ENCODE measurements around the gene CSNK1D.

Gene CSNK1D

GRCh38 chr17:82310877-82311276, 37.4 kb upstream of the CSNK1D start:
- DNase-seq (ENCODE audit: low read depth), result no peak

GRCh38 chr17:82309656-82310570, 36.4 kb upstream of the CSNK1D start:
- DNase-seq (ENCODE audit: low read depth), result no peak

- DNase-seq (ENCODE audit: low read depth), result no peak
Observed at GRCh38 chr17:82305727-82306300, 32.3 kb upstream of the CSNK1D start.

GRCh38 chr17:82304826-82305726, 31.6 kb upstream of the CSNK1D start:
- DNase-seq (ENCODE audit: low read depth), result no peak

DNA sequence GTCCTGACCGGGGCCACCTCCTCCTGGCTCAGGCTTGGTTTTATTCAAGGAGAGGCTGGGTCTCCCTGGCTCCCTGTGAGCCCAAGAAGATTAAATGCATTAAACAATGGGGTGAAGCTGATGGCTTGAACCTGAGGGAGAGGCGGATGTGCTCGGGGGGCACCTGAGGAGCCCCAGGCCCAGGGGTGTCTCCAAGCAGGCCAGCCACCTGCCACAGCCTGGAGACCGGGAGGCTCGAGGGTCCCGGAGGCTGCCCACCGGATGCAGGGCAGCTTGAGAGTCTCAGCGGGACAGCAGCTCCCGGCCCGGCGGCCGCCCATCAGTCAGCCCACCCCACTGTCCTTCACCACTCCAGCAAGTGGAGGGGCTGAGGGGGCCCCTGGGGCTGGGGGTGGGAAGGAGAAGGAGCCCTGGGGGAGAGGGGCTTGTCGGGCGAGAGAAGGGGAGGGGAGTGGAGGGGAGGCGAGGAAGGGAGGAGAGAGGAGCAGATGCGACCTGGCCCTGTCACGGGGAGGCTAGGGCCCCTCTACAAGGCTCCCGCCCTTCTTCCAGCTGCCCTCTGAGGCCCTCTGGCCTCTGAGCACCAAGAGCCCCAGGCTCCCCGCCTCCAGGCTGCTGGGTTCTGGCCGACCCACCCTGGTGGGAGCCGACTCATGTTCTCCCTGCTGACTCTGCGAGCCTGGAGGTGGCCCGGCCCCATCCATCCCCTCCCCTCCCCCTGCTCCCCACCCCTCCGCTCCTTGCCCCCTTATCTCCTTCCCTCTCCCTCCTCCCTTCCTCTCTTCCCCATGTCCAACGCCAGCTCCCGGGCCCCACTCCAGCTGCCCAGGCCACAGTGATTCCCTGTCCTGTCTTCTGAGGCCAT, 30.7 kb upstream of the CSNK1D start:
- DNase-seq (ENCODE audit: low read depth), result no peak

DNA sequence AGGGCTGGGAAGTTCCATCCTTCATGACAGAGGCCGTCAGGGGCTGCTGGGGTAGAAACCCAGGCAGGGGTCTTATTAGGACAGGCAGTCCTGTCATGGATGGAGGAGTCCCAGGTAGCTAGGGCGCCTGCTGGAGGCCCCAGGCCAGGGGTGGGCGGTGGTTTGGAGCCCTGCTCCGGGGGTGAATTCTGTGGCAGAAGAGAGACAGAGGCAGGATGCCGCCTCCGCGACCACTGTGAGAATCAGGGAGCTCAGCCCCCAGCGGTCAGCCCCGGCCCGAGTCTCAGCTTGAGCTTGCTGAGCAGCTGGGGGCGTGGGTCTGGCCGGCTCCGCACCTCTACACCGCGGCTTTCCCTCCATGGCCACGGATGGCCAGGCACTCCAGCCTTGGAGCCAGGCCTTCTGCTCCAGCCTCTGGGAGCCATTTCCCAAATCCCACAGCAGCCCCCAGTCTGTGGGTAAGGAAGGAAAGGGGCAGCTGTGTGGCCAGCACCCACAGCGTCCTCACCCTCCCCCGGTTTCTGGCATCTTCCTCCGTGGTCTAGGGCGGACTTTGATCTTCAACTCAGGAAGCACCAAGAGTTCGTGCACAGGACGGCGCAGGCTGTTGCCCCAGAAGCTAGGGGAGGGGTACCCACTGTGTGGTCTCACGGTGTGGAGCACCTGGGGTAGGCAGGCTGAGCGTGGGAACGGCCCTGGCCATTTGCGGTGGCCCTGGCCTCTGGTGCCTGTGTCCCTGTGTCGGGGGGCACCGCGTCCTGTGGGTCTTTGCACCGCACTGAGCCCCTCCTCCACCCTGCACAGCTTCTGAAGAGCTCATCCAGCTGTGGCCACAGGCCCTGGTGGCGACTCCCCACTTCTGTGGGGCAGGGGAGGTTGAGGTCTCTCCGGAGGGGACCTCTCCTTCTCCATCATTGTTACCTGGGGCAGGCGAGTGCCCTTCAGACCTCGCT, 29.8 kb upstream of the CSNK1D start:
- DNase-seq (ENCODE audit: low read depth), result no peak

- DNase-seq (ENCODE audit: low read depth), result no peak
Observed at GRCh38 chr17:82302568-82302963, 29.1 kb upstream of the CSNK1D start.

- no peak for DNase-seq (ENCODE audit: low read depth)
Observed at GRCh38 chr17:82301916-82302567, 28.5 kb upstream of the CSNK1D start.

DNA sequence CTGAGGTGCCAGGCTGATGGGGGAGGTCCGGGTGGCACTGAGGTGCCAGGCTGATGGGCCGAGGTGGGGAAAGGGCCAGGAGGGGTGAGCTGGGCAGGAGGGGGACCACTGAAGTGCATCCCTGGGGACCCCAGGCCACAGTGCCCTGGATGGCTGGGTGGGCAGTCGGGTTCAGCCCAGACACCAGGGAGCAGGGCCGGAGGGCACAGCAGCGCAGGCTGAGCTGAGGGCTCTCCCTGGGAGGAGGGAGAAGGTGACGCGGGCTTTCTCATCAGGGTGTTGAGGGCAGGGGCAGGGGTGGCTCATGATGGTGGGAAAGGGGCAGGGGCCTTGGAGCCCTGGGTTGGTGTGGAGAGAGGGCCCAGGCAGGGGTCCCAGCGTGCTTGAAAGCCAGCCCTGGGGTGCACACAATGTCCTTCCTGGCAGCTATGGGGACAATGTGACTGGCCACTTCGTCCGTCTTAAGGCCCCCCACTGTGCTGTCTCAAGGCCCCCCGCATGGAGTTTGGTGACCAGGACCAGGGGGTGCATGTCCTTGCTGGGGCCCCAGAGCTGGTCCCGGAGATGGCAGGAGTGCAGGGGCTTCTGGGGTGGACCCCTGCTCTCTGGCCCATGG, 27.9 kb upstream of the CSNK1D start:
- no peak for DNase-seq (ENCODE audit: low read depth)

- DNase-seq (ENCODE audit: low read depth), result no peak
Observed at GRCh38 chr17:82300707-82301270, 27.3 kb upstream of the CSNK1D start.

GRCh38 chr17:82300228-82300627, 26.7 kb upstream of the CSNK1D start:
- DNase-seq (ENCODE audit: low read depth), result no peak

DNA sequence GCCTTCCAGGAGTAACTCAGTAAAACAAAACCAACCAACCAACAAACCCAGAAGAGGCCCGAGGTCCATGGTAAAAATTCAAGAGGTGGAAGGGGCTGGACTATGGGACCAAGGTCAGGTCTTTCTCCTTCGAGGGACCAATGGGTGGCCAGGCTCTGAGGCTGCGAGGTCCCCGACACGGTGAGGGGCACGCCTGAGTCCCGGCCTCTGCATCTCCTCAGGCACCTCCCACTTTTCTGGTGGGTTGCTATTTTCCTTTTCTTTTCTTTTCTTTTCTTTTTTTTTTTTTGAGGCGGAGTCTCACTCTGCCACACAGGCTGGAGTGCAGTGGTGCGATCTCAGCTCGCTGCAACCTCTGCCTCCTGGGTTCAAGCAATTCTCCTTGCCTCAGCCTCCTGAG, 26.0 kb upstream of the CSNK1D start:
- no peak for DNase-seq (ENCODE audit: low read depth)

DNA sequence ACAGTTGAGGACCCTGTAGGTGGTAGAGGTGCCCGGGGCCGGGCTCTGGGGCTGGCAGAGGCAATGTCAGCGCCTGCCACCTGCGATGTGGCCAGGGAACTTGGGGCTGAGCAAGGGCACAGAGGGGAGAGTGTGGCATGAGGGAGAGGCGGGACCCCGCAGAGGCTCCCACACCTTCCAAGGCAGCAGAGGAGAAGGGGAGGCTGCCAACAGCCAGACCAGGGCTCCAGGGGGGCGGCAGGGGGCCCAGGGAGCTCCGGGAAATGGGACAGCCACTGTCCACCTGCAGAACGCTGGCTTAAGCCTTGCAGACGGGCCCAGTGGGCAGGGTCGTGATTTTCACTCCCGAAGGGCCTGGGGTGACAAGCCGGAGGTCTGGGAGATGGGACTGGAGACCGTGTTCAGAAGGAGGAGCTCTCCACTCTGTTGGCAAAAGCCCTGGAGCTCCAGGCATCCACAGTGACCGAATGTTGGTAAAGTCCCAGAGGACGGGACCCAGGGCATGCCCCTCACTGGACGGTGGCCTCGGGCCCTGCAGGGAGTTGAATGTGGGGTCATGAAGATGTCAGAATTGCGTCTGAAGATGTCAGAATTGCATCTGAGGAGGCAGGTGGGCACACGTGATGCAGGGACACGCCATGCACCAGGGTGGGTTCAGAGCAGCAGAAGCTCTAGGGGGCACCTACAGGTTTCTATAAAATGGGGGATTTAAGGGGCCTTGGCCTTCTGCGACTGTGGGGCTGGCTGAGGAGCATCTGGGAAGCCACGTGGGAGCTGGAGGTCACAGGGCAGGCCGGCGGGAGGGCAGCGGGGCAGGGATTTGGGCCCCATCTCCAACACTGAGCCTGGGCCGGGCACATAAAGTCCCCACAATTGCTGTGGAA, 25.3 kb upstream of the CSNK1D start:
- no peak for DNase-seq (ENCODE audit: low read depth)

DNA sequence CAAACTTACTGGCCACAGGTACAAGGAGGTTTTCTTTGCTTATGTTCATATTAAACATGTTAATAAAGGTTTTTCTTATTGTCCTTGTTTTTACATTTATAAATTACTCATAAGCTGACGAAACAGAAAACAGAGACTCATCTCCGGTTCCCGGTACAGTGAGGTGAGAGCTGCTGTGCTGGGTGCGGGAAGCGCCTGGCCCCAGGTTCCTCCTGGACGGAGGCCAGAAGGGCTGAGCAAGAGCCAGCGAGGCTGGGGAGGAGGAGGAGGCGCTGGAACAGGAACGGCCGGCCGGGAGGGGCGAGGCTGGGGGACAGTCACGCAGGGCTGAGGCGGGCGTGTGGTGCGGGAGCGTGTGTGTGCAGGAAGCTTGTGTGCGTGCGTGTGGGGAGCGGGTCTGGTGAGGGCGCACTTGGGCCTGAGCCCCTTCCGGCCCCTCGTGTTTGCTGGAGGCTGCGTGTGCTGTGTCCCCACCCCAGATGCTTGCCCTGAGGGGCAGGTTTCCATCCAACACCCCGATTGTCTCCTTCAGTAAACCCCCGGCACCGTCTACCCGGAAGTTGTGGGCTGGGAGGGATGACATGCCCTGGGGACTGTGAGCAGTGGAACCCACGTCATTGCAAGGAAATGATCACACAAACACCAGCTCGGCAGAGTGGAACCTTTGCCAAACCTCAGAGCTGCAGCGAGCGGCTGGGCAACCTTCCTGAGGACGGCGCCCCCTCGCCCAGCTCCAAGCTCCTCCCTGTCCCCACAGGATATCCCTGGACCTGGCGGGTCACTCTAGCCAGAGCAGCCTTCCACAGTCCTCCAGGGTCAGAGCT, 24.4 kb upstream of the CSNK1D start:
- peak; percentile 67 for DNase-seq (ENCODE audit: low read depth)

GRCh38 chr17:82297280-82297713, 23.8 kb upstream of the CSNK1D start:
- peak; percentile 15 for DNase-seq (ENCODE audit: low read depth)

GRCh38 chr17:82296511-82297279, 23.2 kb upstream of the CSNK1D start:
- DNase-seq (ENCODE audit: low read depth), result no peak
